GM08714 (cell line): ENCODE measurements around the gene IL1R1.

ENCODE experiments used
- H3K4me3 ChIP-seq: fragments of 200-500 bp; sonication (Bioruptor generic); 2 replicates; pipeline ENCODE4 v1.5.1; 2014; ENCODE audit warnings: mild to moderate bottlenecking, low read length, inconsistent platforms
- ZNF274 ChIP-seq: IDR thresholded peaks from 2 replicates; pipeline ENCODE4 v1.6.1; 2012; ENCODE audit warnings: mild to moderate bottlenecking, low read depth, low read length

The IL1R1 gene

GRCh38 chr2:102204638-102205037 lies 62.1 kb downstream of the IL1R1 start:
- no peak overlapping the region for H3K4me3 ChIP-seq
- TF ChIP-seq ZNF274: no peak

- no peak for TF ChIP-seq ZNF274
- H3K4me3 ChIP-seq: no peak overlapping the region
These were observed 64.3 kb downstream of the IL1R1 start for GRCh38 chr2:102206666-102207341.

DNA sequence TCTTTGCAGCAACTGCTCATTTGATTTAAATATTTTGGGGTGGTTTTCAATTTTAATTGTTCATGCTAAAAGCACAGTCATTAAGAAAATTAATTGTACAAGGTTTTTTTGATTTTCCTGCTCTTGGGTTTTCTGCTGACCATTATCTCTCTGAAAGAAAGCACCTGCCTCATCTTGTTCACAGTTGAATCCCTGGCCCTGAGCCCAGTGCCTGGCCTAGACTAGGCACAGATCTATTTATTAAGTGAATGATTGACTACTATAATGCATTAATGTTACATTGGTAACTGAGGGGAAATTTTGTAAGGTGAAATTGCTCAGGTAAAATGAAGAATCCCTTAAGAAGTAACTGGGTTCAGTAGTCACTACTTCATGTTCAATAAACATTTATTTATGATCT lies 66.2 kb downstream of the IL1R1 start:
- TF ChIP-seq ZNF274: no peak

GRCh38 chr2:102209474-102209873 lies 66.9 kb downstream of the IL1R1 start:
- no peak overlapping the region for H3K4me3 ChIP-seq
- TF ChIP-seq ZNF274: no peak

More for the DNA sequence above, 66.2 kb downstream of the IL1R1 start:
- H3K4me3 ChIP-seq: no peak overlapping the region

GRCh38 chr2:102217032-102217431 lies 74.5 kb downstream of the IL1R1 start:
- no peak for TF ChIP-seq ZNF274
- no peak overlapping the region for H3K4me3 ChIP-seq

- no peak for TF ChIP-seq ZNF274
- no peak overlapping the region for H3K4me3 ChIP-seq
These were observed 82.5 kb downstream of the IL1R1 start for GRCh38 chr2:102224824-102225739.

- no peak for TF ChIP-seq ZNF274
- no peak overlapping the region for H3K4me3 ChIP-seq
These were observed 83.6 kb downstream of the IL1R1 start for GRCh38 chr2:102226171-102226570.

- no peak overlapping the region for H3K4me3 ChIP-seq
- TF ChIP-seq ZNF274: no peak
These were observed 84.3 kb downstream of the IL1R1 start for GRCh38 chr2:102226612-102227391.

DNA sequence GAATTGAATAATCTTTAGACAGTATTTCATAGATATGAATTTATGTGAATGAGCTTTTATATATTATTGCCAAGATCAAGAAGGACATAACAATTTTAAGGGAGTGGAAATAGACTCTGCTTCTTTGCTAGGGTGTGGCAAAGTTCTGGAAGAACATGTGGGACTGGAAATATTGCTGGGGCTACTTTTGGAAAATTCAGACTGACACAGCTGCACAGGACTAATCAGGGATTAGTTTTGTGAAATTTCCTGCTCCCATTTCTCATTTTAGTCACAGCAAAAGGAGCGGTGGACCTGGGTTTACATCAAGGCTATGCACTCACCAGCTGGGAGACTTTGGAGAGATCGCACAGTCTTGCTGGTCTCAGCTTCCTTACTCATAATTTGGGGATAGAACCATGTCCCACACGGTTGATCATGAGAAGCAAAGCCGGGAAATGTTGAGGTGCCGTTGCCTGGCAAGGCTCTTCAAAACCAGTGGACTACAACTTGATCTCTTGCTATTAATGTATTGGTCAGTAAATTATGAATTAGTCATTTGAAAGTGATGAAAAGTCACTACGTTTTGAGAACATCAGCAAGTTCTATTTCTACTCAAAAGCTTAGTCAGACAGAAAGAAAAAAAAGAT lies 86.7 kb downstream of the IL1R1 start:
- no peak for TF ChIP-seq ZNF274
- no peak overlapping the region for H3K4me3 ChIP-seq
